Measurements from ENCODE around the gene CHKB.

DNA sequence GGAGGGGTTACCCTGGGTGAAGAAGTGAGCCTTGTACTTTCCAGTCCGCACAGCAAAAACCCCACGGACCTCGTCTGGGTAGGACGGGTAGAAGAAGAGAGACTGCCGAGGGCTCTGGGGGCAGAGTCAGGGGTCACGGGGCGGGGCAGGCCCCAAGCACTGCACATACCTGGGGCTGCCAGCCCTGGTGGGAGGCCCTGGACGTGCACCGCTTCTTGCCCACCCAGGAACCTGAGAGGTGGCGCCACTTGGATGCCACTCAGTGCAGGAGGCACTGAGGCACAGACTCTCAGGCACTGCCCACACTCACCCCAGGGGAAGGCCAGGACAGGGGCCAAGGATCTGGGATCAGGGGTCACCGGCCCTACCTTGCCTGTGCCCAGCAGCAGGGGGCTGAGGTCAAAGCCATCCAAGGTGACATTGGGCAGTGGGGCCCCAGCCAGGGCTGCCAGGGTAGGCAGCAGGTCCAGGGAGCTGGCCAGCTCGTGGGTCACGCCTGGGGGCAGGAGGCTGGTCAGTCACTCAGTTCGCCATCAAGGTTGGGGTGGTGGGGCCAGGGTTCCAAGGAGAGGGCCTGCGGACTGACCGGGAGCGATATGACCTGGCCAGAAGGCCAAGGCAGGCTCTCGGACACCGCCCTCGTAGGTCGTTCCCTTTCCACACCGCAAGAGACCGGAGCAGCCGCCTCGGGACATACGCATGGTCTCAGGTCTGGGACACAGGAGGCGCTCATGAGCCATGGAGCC lies 43.1 kb upstream of the CHKB start:
- TF ChIP-seq, protein P1, sequence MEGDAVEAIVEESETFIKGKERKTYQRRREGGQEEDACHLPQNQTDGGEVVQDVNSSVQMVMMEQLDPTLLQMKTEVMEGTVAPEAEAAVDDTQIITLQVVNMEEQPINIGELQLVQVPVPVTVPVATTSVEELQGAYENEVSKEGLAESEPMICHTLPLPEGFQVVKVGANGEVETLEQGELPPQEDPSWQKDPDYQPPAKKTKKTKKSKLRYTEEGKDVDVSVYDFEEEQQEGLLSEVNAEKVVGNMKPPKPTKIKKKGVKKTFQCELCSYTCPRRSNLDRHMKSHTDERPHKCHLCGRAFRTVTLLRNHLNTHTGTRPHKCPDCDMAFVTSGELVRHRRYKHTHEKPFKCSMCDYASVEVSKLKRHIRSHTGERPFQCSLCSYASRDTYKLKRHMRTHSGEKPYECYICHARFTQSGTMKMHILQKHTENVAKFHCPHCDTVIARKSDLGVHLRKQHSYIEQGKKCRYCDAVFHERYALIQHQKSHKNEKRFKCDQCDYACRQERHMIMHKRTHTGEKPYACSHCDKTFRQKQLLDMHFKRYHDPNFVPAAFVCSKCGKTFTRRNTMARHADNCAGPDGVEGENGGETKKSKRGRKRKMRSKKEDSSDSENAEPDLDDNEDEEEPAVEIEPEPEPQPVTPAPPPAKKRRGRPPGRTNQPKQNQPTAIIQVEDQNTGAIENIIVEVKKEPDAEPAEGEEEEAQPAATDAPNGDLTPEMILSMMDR (IDR thresholded peaks at IDR 0.05), result no peak
- no peak for TF ChIP-seq POLR2A (IDR thresholded peaks at IDR 0.05)
